GM19438 (cell line): Measurements from ENCODE around the gene FOXP1.
A peak's percentile ranks its signal among the peaks of the same experiment; 100 is the strongest.
"Not testable (repeated sequence)": the region's sequence is repeated elsewhere in the genome, so short reads cannot be mapped to it uniquely, and the experiment has no call there.

Experiments
- ATAC-seq: cut with Tn5 transposase; IDR thresholded peaks from one replicate; pipeline ENCODE4 v1.9.1; 2021; ENCODE audit warnings: low read depth; ENCODE audit not compliant: unreplicated experiment

Gene FOXP1

DNA sequence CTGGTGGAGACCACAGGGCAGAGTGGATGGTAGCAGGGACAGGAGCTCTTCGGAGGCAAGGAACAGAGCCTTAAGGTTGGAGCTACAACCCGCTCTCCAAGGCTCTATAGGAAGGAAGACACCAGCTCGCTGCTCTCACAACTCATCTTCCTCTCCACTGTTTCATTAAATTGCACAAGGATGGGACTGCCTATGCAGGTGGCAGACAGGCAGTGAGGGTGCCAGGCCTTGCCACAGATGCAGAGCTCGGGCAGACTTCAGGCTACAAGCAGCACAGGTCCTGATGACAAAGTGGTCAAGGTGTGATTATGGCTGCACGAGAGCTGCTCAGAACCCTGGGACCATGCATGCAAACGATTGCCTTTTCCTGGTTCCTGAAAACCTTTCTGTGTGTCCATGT, 144.6 kb downstream of the FOXP1 start:
- ATAC-seq: no peak

DNA sequence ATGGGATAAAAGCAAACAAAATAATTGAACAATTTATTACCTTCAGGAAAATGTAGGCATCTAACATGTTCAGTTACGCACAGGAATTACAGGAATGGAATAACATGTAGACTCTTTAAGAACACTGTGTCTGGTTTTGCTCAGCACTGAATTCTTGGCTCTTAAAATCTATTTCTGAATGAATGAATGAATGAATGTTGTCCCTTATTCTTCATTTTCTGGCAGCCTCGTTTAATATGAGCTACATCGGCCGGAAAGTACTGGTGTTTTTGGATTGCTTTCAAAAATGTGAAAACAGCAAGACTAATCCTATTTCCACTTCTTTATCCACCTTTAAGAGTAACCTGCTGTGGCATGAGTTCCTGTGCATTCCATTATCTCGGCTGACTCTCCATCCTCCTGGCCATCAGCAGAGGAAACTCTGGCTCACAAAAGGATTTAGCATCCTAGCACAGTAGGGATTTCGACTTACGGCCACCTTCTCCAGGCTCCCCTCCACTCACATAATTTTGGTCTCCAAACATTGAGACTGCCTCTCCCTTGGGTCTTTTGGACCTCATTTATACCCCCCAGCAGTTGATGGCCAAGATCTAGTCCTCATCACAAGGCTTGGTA, 145.3 kb downstream of the FOXP1 start:
- ATAC-seq: no peak

DNA sequence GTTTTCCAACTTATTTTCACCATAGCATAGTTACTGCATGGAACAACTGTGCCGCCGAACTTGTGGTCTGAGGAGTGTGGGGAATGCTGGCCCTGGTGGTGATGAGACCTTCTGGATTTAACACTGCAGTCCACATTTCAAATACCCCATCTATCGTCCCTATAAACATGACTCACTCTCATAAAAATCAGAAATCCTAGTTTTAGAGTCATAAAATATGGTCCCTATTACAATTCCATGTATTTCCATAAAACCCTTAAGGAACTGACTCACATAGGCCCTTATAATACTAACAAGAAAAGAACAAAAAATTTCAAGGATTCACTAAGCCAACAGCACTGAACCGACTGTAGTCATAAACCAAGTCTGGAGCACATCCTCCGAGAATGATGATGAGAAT, 147.2 kb downstream of the FOXP1 start:
- no peak for ATAC-seq

DNA sequence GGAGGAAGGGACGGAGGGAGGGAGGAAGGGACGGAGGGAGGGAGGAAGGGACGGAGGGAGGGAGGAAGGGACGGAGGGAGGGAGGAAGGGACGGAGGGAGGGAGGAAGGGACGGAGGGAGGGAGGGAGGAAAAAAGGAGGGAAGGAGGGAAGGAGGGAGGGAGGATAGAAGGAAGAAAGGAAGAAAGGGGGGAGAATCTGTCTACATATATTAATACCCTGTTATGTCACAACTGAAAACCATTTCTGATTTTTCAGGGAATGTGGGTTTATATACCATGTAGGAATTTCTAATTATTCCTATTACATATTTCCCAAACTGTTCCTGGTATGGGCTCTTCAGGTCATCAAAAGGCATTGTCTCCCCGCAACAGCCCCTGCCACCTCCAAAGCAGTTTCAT, 147.7 kb downstream of the FOXP1 start:
- not testable (repeated sequence) for ATAC-seq

DNA sequence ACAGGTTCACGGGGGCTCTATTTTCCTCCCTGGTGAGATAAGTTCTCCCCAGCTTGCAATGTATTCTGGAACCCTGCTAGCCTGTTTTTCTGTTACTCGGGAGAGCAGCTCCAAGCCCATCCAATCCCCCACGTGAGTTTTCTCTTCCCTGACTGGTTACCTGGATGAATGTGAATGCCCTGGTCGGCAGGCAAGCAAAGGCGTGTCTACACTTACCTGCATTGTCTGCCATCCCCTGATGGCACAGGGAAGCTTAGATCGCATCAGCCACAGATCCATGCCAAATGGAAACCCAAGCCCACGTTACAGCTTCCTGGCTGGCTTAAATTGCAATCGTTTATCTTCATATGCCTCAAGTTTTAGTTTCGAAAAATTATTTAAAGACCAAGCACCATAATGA, 149.9 kb downstream of the FOXP1 start:
- ATAC-seq: no peak

DNA sequence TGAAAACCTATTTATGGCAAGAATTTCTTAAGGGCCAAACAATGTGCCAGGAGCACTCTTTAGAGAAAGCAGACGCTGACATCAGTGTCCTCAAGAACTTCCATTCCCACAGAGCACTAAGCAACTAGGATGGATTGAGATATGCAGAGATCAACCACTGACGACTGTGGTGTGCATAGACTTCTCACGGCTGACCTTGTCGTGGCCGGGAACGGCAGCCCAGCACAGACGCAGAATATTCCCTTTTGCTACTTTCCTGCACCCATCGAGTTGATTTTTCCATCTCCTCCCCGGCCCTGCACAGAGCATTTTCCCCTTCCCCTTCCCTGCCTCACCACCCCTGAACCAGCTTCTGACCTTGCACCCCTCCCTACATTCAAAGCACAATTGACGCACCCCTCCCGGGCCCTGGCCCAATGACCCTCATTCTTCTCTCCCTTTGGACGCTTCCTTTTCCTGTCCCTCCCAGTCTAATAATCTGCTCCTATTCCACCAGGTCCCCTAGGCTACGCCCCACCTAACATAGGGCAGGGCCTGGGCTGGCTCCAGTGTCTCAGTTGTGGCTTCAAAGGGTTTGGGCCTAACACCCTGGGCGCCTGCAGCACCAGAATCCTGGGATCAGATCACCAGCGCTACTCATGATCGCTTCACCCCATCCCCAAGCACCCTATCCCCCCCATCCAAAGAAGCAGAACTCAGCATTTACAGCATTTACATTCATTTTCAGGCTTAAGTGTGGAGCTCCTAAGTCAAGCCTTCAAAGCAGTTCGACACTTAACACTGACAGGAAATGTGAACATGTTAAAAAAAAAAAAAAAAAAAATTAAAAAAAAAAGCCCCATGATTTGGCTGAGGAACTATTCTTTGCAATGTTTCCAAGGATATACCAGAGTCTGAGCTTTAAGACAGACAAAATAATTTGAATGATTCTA, 151.2 kb downstream of the FOXP1 start:
- no peak for ATAC-seq

DNA sequence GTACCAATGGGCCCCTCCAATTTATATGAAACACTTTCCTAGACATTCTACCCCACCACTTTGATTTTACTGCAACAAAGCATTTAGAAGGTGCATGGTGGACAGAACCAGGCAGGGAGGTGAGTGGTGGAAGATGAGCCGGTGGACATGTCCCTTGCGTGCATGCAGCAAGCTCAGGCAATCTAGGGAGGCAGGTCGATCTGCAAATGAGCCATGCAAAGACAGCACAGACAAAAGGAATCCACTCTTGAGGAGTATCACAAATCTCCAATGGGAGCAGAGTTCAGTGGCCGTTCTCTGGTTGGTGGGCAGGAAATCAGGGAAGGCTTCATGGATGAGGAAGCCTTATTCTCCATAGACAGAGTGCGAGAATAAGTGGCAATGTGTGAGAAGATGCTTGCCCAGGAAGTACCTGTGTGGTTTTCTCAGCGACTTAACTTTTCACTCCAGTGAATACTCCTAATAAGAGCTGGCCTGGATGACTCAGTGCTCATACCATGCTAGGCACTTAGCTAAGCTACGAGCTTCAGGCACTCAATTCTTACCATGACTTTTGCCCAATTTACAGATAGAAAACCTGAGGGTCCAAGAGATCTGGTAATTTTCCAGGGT, 152.5 kb downstream of the FOXP1 start:
- ATAC-seq: no peak

DNA sequence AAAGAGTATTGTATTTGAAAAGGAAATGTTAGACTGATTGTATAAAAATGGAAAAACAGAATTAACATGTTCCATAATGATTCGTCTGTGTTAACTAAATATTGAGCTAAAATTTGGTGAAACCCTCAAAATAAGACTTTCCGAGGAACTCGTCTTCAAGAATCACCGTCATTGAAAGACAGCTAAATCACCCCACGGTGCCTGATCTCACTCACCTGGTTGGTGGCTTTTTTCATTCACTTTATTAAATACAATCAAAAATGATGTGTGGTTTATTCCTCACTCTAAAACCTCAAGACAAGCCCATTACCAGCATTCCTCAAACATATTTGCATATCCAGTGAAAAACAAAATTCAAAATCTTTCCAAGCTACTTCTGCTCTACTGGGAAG, 153.9 kb downstream of the FOXP1 start:
- no peak for ATAC-seq

DNA sequence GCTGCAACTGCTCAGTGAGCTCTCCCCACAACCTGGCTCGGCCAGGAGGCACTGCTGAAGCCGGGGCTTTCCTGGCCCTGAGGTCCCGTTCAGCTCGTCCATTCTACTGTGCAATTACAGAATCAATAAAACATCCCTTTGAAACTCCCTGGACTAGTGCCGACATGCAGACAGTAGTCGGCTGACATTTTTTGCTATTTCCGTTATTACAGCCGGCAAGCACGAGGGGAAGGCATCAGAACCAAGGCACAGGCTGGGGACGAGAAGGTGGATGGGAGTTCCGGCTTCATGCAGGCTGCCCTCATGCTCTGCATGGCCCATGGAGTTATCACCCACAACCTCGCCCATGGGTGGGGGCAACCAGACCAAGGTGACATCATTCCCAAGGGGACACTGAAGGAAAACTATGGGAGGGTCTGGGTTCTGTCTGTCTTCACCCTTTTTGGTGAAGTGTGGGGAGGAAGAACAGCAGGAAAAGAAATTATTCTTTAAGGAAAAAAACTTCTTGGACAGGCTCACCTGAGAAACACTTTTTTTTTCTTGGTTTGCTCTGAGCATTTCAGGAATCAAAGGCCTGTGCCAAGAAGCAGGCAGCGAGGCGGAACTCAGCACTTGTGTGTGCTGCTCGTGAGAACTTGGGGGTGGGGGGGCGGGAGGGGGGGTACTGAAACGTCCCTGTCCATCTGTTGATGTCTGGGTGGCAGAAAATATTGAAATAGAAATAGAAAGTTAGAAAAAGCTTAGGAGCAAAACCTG, 154.5 kb downstream of the FOXP1 start:
- ATAC-seq: peak; percentile 56

DNA sequence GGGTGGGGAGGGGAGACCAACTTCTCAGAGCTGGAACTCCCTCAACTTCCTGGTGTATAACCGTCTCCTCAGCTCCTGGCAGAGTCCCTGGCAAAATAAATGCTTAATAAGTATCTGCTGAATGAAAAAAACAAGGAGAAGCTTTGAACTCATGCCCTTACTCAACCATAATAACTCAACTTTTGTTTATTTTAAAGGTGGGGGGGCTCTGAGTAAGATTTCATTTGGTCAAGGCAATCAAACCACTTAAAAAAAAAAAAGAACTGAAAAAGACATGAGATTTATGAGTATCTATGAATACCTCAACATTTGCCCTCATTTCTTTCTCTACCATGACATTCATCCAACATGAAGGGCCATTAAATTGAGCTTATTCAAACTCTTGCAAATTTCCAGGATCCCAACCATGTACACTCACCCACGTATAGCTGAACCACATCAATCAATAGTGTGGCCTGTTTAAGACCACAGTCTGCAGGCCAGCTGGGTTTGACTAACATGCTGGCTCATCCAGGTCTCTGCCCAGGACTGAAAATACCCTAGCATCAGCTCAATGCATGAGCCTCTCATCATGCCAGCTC, 157.9 kb downstream of the FOXP1 start:
- ATAC-seq: no peak

DNA sequence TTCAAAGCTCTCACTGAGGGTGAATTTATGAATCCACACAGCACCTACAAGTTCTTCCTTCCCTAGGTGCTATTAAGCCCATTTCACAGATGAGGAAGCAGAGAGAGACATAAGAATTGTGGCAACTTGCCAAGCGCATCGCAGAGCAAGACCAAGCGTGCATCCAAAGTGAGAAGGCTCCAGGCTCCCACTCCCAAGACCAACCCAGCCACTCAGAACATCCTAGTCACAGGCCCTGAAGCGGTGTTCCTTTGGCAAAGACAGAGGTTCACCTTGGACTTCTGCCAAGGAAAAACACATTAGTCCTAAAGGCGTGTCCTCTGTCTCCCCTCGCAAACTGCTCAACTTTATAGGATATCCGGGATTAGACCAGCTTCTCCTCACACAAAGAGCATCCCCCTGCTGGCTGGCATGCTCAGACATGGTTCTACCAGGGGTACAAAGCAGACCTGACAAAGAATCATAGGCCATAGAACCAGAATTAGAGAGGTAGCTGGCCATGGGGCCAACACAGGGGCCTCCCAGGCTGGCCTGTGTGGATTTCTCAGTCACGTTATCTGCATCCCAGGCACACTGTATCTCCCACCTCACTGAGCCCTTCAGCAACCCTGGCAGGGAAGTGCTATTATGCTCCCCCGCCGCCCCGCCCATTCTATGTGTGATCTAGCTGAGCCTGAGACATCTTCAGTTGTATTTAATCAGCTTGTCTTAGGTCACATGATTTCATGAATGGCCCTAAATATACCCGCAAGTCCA, 160.2 kb downstream of the FOXP1 start:
- no peak for ATAC-seq

DNA sequence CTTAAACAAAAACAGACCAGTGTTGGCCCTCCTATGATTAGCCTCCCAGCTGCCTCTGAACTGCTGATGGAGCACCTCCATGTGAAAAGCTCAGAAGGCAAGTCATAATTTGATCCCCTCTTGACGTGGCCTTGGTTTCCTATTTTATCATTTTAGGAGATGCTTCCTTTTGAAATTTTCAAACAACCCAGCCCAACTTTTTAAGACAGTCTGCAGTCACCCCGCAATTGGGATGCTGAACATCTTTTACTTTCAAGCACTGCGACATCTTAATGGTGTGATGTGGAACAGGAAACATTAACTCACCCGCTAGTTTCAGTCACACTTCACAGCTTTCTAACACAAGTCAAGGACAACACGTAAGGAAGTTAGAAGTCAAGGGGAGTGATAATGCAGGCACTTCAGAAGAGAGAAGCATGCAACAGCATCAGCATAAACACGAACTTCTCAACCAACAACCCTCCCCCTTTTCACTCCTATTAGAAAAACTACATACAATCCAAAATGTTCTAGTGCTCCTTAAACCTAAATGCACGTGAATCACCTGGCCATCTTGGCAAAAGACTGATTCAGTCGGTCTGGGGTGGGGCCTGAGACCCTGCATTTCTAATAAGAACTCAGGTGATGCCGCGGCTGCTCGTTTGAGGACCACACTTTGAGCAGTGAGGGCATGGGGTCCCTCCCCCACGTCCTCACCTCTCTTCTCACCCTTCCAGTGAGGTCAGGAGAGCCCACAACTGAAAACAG, 161.5 kb downstream of the FOXP1 start:
- ATAC-seq: peak; percentile 89

DNA sequence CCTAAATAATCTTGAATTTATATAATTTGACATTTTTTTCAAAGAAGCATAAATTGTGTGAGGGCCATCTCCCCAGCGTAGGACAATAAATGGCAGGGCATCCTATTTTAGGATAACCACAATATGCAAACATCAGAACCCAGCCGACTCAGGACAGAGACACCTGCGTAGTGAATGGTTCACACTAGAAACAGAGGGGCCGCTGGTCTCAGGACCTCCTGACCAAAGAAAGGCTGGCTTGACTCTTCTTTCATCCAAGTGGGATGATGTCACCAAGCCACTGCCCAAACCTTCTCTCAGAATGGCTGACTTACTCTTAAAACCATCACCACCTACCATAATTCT, 162.1 kb downstream of the FOXP1 start:
- ATAC-seq: peak; percentile 64

DNA sequence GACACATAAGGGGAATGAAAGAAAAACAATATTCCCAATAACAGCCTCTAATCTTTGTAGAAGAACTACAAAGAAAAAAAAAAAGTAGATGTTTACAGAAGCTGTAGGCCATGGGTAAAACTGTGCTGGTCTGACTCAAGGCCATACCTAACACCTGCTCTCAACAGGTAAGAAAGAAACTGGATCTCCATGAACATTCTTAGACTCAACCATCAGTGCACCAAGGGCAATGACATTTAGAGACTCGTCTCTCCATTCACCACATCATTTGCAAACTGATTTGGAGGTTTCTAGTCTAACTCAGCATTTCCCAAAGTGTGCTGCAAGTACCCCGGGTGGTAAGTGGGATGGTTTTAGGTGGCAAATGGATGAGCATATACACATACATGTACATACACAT, 164.2 kb downstream of the FOXP1 start:
- no peak for ATAC-seq

DNA sequence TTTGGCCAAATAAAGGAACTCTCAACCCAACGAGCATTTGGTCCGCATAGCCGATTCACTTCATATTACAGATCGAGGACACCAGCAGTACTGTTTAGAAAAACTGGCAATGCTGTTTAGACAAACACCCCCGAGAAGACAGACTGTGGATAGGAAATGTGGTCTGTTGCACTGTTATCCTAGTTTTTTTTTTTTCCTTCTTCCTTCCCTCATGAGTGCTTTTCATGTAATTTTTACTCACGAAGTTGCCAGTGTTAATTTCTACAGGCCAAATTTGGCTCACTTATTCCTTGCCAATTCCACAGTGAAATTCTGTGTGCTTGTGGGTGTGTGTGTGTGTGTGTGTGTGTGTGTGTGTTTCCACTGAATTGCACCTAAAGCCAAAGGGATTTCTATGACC, 165.7 kb downstream of the FOXP1 start:
- ATAC-seq: no peak

DNA sequence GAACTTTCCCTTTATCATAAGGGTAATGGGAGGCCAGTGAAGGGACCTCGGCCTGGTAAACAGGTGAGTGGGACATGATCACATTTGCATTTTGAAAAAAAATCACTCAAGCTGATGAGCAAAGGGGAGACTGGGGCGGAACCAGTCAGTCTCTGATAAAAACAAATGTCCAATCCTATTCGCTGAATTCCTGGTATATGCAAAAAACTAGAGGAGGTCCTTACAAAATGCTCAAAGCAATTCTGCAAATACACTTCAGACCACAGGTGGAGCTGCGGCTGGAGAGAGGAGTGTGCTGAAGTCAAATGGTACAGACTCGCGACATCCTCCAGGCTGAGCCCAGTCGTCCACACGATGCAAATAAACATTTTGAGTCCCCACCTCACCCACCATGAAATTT, 166.7 kb downstream of the FOXP1 start:
- no peak for ATAC-seq

DNA sequence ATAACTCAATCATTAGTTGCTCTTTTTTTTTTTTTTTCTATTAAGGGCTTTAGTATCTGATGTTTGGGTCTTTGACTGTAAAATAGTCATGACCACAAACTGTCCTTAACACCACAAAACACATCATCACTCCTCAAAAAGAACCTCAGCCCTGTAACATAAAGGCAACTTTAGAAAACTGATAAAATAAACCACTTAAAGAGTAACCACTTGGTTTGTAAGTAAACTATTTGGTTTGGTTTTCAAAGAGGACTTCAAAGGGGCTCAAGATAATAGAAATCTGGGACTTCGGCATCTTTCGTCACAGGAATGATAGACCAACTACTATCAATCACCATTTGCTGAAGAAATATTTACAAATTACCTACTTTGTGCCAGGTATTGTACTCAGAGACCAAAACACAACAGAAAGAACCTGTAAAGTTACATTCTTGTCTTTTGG, 167.8 kb downstream of the FOXP1 start:
- no peak for ATAC-seq

DNA sequence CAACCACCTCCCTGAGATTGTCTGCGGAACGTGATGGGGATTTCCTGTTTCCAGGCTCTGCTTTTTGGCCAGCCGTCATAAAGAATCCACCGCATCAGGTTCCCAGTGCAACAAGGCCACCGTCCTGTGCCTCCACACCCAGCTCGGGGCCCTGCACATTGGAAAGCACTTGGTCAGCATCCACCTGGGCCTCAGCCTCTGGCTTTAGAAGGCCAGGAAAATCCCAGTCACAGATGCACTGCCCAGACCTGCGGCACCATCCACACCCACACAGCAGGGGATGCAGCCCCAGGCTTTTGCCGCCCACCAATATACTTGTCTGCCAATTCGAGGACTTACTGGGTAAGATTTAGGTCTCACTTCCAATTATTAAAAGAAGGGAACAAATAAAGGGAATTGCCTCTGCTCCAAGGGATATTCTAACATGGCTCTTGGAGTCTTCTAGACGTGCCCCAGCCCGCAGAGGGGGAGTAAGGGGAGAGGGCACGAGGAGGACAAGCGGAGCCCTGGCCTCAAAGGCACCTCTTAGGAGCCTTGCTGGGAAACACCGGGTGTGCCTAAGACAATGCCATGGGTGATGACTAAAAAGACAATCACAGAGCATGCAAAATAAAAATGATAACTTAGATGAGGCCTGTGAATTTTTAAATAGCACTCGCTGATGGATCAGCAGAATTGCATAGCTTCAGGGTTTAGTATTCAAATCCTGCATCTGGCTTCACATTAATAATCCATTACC, 169.2 kb downstream of the FOXP1 start:
- ATAC-seq: no peak

DNA sequence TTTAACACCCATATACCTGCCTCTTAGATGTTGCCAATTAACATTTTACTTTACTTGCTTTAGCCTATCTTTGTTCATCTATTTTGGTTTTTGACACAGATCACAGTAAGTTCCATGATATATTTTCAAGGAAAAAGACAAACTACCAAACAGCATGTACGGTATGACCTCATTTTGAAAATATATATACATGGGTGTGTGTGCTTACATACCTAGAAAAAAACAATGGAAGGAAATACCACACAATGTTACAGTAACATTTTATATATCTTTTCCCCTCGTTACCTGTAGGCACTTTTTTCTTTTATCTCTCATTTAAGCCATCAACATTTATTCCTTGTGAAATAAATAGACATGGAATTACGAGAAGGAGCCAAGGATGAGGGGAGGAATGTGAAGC, 170.0 kb downstream of the FOXP1 start:
- no peak for ATAC-seq
